HTERT RPE-1 (cell line): ENCODE measurements around the gene EOMES.

Experiments
- in situ Hi-C: fragments of 300-500 bp; cut with MboI; formaldehyde crosslinking; loops from 4 replicates; pipeline ENCODE4 v1.14.3; 2020; ENCODE audit warnings: low sequenced_read_pairs

EOMES gene

DNA sequence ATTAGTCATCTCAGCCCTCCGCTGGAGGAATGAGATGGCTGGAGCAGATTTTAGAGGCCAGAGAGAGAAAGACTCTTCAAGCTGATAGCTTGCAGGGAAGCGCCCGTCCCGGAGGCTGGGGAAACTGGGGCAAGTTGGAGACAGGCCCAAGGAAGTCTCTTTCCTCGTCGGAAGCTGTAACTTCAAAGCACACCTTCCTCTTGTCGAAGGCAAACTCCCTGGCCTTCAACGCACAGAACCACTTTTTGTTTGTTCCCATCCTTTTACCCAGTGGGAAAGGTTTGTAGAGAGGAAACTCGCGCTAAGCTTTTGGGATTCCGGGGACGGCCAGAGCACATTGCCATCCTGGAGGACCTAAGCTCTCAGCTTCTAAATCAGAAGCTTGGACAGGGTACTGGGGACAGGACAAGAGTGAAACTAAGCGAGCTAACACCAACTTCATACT lies 900 bp upstream of the EOMES start:
- in situ Hi-C loops: loop anchor here (25.0 kb wide), 1 partner anchor 589 kb away; no protein-coding TSS in a partner anchor

DNA sequence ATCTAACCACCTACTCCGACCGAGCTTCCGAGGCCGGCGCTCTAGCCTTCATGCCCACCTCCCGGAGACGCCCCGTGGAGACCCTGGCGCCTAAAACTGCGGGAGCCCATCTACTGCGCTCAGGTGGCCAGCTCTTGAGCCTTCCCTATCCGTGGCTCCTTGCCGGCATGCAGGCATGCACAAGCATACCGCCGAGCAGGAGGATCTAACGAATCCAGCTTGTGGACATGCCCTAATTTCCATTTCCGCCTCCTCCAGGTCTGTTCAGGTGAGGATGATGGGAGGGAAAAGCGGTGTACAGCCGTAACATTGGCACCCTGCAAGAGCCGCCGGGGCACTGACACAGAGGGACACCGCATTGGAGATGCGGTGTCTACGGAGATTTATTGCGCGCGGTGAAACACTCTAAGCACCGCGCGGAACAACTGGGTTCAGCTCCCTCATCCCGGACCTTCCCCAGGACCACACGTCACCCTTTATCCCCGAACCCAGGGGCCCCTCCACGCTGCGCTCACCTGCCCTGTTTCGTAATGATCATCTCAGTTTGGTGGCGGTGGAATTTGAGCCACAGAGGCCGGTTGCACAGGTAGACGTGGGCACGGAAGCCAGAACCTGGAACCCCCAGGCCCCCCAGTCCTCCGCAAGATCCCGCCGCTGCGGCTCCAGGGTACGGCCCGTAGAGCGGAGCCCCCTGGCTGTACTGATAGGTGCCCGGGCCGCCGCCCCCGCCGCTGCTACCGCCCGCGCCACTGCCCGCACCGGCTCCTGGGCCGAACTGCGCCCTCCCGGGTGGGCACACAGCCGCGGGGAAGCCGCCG lies 1.0 kb downstream of the EOMES start:
- in situ Hi-C loops: loop anchor here (25.0 kb wide), 1 partner anchor 591 kb away; no protein-coding TSS in a partner anchor

DNA sequence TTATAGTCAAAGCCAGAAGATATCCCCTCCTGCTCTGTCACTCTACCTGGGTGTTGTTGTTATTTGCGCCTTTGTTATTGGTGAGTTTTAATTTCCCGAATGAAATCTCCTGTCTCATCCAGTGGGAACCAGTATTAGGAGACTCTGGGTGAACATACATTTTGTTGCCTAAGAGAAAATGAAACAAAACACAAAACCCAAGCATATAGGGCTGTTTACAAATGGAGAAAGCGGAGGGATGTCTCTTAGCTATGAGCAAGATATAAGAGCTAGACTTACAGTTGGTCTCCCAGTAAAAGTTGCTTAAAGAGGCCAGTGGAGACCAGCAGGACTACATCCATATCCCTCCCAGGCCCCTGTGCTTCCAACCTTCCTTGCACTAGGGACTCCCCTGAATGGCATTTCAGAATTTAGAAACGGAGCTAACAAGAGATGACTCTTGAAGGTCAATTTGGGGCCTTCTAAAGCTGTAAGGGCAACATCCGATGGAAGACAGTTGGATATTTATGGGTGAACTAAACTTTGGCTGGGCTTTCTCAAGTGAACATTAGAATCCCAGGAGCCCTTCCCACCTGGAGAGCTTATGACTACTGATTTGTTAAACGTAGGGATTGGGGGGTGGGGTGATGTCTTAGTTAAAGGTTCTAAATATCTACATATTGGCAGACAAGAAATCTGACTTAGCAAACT lies 2.7 kb downstream of the EOMES start:
- in situ Hi-C loops: loop anchor here (25.0 kb wide), 1 partner anchor 593 kb away; no protein-coding TSS in a partner anchor

DNA sequence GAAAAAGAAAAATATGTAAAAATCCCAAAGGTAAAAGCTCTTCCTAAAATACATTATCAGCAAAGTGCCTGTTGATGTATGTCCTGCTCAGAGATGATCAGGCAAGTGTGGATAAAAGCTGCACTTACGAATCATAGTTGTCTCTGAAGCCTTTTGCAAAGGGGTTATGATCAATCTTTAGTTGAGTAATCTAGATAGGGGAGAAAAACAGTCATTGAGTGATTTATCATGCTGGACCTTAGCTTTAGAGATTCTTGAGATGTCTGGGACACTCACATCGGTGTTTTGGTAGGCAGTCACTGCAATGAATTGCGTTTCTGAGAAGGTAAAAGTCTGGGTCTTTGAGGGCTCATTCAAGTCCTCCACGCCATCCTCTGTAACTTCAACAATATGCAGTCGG lies 3.7 kb downstream of the EOMES start:
- in situ Hi-C loops: loop anchor here (25.0 kb wide), 1 partner anchor 594 kb away; no protein-coding TSS in a partner anchor

DNA sequence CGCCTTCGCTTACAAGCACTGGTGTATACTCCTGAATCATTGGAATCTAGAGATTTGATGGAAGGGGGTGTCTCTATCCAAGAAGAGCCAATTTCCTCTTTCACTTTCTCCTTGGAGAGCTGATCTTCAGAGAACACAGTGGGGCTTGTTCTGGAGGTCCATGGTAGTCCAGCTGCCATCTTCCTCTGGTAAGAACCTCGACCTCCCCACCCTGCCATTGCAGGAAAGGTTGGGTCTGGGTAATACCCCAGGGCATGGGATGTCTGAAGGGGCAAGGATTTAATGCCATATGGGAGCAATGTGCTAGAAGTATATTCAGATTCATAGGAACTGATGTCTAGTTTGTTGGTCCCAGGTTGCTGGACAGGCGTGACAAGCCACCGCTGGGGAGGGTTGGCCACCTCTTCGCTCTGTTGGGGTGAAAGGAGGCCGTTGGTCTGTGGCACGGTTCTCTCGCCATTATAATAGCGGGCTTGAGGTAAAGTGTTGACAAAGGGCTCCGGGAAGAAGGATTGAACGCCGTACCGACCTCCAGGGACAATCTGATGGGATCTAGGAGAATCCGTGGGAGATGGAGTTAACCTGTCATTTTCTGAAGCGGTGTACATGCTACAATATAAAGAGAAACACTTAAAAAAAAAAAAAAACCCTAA lies 4.8 kb downstream of the EOMES start:
- in situ Hi-C loops: loop anchor here (25.0 kb wide), 1 partner anchor 595 kb away; no protein-coding TSS in a partner anchor

DNA sequence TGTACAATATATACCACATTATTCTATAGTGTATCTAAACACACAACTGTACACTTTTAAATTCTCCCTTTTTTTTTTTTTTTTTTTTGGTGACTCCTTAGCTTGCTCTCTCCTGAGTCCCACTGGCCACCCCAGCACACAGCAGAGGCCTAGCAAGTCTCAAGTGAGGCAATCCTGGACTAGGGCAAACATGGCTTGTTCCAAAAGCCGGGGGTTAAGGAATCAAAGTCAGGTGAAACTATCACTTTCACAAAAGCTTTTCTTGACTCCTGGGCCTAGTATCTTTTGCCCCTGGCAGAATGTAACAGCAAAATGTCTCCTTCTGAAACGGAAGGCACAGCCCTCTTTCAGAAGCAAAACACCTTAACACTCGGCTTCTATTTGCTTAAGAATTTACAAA lies 5.8 kb downstream of the EOMES start:
- in situ Hi-C loops: loop anchor here (25.0 kb wide), 1 partner anchor 596 kb away; no protein-coding TSS in a partner anchor

DNA sequence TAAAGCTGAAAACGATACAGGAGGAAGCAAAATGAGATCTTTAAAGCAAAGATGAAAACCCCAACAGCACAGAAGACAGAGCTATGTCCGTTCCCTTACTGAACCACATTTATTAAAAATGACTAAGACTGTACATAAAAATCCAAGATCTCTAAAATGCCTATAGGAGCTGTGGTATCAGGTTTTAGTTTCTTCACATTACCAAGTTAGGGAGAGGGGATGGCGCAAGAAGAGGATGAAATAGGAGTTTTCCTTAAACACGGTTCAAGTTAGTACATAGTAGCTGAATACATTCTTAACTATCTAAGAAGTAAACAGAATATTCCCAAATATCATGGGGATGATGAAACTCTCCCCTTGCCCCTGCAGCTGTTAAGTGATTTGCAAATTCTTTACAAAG lies 6.3 kb downstream of the EOMES start:
- in situ Hi-C loops: loop anchor here (25.0 kb wide), 1 partner anchor 596 kb away; no protein-coding TSS in a partner anchor

DNA sequence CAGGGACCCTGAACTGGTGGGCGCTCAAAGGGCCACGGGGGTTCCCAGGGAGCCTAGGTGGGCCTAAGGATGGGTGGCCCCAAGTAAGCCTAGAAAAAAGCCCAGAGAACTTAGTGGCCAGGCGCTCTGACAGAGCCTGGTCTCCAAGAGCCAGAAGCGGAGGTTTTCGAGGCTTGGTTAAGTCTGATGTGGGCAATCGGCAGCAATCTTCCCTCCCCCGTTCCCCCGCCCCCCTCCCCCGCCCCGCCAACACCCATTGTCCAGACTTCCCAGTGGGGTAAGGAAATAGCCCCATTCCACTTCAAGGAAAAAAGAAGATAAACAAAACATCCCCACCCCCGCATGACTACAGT lies 6.7 kb downstream of the EOMES start:
- in situ Hi-C loops: loop anchor here (25.0 kb wide), 1 partner anchor 597 kb away; no protein-coding TSS in a partner anchor

DNA sequence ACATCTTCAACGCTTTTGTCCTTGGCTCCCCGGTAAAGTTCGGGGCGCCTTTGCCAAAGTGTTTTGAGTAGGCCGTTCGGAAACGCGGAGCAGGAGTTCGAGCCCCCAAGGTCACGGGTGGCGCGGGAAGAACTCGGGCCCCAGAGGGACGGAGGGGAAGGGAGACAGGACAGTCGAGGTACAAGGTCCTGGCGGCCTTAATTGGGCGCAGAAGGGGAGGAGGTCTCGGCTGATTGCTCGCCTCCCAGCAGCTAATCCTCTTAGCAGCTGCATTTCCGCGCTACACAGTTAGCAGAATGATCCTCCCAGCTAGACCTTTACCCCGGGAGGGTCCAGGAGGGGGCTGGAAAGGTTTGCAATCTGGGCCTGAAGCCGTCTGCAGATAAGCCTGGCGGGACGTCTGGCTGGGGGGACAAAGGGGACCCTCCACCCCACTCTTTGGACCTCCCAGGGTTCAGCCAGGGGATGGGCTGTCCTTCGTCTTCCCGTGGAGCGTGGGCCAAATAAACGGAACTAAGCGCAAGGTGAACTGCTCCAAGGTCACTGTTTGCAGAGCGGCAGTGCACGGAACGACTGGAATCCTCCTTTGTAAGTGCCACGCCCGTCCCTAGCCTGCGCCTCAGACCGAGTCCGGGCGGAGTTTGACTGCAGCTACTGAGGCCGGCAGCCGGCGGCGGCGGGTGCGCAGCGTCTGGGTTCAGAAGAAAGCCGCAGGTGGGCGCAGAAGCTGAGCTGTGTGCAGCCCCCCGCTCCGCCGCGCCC lies 7.2 kb downstream of the EOMES start:
- in situ Hi-C loops: loop anchor here (25.0 kb wide), 1 partner anchor 597 kb away; no protein-coding TSS in a partner anchor

DNA sequence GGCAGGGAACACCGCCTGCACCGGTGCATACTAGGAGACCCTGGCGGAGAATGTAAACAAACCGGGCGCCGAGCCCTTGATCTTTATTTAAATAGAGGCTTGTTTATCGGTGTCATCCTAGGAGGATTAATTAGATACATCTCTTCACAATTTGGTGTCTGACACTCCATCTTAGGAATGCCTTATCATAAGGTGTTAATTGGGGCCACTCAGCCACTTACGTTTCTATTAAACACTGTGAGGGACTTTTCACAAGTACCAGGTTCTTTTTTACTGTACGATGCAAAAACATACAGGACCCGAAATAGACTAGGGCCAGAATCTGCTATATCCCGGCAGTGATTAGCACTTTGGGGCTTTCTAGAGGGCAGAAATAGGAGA lies 8.0 kb downstream of the EOMES start:
- in situ Hi-C loops: loop anchor here (25.0 kb wide), 1 partner anchor 598 kb away; no protein-coding TSS in a partner anchor

DNA sequence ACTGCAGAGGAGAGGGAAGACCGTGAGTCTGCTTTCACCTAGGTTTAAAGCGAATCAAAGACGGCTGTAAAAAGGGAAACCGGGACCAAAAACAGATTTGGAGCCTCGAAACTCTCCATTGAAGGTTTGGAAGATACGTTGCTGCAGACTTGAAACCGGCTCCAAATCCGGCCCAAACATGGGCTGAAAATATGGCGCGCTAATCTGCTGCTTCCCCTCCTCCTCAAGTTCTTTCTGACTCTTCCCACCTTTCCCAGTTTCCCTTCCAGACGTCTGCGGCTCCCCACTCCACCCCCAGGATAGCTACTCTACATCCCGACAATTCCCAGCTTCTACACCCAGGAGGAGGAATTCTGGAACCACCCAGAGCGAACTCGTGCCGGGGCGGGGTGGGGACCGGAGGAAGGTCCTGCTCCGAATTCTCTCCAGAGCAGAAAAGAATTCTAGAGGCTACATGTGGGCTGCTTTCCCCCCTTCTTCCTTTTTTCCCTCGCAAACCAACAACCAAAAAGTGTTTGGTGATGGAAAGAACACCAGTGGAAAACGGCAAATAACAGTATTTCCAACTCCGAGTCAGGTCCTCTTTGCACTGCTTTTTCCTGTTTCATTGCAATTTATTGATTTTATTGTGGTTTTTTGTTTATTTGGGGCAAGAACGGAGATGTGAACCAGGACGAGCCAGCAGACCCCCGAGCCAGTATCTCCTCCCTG lies 8.5 kb downstream of the EOMES start:
- in situ Hi-C loops: loop anchor here (25.0 kb wide), 1 partner anchor 599 kb away; no protein-coding TSS in a partner anchor

DNA sequence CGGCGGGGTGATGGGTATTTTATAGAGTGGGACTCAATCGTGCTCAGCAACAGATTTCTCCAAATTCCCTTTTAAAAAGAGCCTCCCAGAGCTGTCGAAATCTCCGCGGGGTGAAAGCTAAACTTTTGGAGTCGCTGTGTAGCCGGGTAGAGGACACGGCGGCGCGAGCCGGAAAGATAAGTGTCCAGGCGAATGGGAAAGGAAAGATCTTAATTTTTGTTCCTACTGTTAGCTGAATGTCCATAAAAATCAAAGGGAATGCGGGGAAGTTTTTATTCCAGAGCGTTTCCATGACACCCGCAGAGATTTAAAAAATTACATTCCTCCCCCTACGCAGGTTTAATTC lies 9.1 kb downstream of the EOMES start:
- in situ Hi-C loops: loop anchor here (25.0 kb wide), 1 partner anchor 599 kb away; no protein-coding TSS in a partner anchor

DNA sequence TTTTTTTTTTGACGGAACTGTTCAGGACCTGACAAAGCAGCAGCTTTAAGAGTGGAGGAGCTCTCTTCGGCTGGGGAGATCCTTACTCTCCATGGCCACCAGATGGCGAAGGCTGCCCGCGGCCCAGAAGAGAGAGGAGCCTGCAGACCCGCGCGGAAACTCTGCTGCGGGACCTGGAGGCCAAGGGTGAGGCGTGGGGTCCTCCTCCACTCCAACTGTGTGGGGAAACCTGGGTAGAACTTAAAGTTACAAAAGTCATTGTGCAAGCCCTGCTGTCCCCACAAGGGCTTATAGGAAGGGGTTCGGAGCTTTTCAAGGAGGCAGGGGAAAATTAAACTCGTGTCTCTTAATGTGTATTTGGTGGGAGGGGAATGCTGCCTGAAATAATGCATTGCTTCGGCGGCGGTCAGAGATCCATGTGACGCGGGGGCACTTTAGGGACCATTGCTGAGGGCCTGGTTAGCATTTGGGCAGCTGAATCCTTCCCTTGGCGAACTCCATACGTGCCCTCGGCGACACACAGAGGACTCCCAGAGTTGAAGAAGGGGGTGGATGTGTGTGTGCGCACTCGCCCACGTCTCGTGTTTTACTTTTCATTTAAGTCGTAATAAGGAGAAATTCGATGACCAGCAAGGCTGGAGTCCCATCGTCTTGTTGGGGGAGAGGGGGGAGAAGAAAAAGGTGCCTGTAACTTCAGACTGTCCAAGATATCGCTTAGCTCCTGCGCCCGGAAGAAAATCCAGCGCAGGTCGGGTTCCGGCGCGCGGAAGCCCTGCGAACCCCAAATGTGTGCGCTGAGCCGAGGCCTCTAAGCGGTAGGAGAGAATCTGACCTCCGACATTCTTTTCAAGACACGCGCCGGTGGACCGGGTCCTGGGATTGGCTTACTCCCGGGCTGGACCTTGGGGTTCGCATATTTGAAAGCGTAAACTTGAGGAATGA lies 9.7 kb downstream of the EOMES start:
- in situ Hi-C loops: loop anchor here (25.0 kb wide), 1 partner anchor 600 kb away; no protein-coding TSS in a partner anchor

DNA sequence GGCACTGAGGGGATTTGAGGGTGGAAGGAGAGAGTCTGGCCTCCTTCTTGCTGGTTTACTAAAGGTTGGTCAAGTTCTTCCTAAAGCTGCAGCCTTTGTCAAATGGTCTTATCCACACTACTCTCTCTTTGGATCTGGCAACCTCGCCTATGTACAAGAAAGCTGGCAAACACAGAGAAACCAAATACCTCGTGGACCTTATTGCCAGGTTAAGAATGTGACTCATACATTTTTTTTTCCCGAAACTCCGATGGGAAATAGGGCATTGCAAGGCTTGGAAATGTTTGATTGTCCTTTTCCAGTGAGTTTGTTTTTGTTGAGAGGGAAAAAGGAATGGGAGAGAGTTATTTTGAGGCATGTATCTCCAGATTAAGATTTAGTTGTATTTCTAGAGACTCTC lies 13.9 kb downstream of the EOMES start:
- in situ Hi-C loops: loop anchor here (25.0 kb wide), 1 partner anchor 604 kb away; no protein-coding TSS in a partner anchor

DNA sequence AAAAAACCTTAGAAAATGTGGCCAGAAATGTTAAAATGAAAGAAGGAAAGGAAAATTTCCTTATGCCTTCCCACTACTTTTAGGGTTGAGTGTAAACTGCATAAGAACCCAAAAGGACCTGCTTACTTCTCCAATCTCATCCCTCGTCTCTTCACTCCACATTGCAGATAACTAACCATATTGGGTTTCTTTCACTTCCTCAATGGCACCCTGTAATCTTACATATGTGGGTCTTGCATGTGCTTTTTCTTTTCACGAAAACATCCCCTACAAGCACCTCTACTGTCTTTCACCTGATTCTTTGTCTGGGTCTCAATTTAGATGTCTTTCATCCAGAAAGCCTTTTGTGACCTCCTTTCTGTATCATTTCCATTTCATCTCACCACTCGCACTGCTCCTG lies 23.1 kb downstream of the EOMES start:
- in situ Hi-C loops: no loop called here

DNA sequence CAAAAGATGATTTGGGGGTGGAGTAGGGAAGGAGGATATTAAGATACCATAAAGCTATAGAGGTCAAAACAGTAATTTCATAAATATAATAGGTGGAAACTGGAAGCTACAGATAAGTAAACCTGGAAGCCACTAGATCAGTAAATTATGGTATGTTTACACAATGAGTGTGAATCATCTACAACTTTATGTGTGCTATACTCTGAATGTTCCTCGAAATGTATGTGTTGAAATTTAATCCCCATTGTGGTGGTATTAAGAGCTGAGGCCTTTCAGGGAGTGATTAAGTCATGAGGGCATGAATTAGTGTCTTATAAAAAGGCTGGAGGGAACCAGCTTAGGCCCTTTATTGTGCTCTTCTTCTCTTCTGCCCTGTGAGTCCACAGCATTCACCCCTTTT lies 25.2 kb downstream of the EOMES start:
- in situ Hi-C loops: no loop called here

DNA sequence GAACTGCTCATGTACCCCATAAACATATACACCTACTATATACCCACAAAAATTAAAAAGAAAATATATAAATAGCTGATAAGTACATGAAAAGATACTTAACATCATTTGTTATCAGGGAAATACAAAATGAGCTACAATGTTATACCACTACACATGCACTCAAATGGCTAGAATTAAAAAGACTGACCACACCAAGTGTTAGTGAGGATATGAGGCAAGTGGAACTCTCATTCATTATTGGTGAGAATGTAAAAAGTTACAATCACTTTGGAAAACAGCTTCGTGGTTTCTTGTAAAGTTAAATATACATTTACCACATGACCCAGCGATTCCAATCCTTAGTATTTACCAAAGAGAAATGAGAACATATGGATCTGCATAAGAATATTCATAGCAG lies 26.5 kb downstream of the EOMES start:
- in situ Hi-C loops: no loop called here

DNA sequence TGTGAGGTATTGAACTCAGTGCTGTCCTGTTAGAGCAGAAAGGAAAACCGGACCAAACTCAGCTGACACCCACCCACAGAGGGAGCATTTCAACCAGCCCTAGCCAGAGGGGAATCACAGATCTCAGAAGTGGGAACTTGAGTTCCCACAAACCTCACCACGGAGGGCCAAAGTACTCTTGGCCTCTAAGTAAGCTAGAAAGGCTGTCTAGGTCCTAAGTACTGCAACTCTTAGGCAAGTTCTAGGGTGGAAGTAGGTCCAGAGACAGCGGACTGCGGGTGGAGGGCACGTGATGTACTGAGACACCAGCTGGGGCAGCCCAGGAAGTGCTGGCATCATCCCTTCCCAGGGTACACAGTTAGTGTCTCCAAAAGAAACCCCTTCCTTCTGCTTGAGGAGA lies 34.1 kb downstream of the EOMES start:
- in situ Hi-C loops: no loop called here

DNA sequence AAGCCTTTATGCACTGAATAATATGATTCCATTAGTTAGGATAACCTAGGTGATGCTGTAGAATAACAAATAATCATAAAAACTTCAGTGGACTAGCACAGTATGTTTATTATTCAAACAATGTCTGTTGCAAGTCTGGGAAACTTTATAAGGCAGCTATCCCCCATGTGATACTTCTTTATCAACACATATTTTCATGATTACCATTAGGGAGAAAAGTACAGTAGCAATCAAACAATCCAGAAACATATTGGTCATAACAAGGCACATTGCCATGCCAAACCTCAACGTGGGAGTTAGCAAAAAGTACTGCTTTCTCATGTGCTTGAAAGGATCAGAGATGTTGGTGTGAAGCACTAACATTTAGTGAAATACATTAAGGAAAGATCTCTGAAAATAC lies 35.5 kb downstream of the EOMES start:
- in situ Hi-C loops: no loop called here
